HG03039 (cell line): ENCODE measurements around the gene IL1RAPL1.

Source experiments
- ATAC-seq: cut with Tn5 transposase; IDR thresholded peaks from one replicate; pipeline ENCODE4 v1.9.1; 2021; ENCODE audit warnings: mild to moderate bottlenecking, moderate library complexity; ENCODE audit not compliant: unreplicated experiment

IL1RAPL1 gene

GRCh38 chrX:28626515-28626914, 39.3 kb downstream of the IL1RAPL1 start:
- no peak for ATAC-seq

DNA sequence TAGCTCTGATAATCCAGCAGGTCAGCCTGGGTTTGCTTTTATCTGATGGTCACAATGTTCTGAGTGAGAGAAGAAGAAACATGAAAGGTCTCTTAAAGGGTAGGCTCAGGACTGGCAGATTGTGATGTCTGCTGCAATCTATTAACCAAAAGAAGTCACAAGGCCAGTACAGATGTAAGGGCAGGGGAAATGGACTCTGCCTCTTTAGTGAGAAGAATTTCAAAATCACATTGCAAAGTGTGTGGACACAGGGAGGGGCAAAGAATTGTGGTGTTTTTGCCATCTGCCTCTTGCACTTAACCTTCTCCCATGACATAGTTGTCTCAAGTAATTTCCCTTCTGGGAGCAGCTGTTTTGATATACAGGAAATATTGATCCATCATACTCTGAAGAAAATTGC, 40.9 kb downstream of the IL1RAPL1 start:
- no peak for ATAC-seq

DNA sequence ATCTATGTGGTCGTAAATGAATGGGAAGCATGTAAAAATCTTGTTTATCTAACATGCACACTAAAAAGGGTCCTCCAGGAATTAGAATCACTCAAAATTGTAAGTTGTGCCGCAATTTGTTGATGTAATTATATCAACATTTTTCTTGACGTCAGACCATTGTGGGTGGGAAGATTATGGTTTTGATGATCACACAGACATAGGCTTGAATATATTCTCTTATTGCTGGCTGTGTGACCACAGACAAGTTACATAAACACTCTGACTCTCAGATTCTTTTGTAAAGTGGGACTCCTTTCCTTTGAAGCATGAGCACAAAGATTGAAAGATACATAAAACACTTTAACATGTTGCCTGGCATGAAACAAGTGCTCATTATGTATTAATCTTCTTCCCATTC, 51.5 kb downstream of the IL1RAPL1 start:
- no peak for ATAC-seq

GRCh38 chrX:28639451-28639850, 52.2 kb downstream of the IL1RAPL1 start:
- no peak for ATAC-seq

GRCh38 chrX:28649541-28649940, 62.3 kb downstream of the IL1RAPL1 start:
- ATAC-seq = no peak

DNA sequence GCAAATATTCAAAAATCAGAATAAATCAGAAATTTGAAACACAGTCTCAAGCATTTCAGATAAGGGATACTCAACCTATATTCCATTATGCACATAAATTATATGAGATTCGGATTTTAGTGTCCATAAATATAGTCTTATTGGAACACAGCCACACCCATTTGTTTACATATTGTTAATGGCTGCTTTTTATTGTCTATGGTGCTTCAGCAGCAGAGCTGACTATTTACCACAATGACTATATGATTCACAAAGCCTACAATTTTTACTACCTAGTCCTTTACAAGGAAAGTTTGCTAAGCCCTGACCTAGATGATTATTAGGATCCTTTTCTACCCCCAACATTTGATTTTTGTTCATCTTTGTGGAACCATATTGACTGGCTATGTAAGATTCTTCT, 63.9 kb downstream of the IL1RAPL1 start:
- no peak for ATAC-seq

GRCh38 chrX:28659269-28659668, 72.0 kb downstream of the IL1RAPL1 start:
- no peak for ATAC-seq

- ATAC-seq = no peak
Observed at GRCh38 chrX:28665778-28666177, 78.5 kb downstream of the IL1RAPL1 start.

DNA sequence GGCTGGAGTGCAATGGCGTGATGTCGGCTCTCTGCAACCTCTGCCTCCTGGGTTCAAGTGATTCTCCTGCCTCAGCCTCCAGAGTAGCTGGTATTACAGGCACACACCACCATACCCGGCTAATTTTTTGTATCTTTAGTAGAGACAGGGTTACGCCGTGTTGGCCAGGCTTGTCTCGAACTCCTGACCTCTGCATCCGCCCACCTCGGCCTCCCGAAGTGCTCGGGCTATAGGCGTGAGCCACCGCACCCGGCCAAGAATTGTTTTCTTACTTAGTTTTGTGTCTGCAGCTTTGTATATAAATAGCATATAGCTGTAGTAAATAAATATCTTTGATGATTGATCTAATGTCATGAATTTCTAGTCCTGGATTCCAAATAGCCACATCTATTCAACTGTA, 81.1 kb downstream of the IL1RAPL1 start:
- ATAC-seq = no peak

DNA sequence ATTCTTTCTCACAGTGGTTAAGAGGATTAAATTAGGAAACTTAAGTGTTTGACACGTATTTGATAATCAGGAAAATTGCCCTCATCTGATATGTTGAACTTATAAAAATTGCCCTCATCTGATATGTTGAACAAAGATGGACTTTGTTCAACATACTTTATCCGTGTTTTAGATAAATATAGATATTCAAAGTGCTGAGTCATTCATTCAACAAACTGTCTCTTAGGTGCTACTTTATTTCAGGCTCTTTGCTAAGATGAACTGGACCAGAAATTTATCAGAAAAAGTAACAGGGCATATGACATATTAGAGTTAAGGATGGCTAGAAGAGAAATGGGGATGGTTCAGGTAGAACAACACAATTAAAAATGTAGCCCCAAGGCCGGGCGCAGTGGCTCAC, 81.7 kb downstream of the IL1RAPL1 start:
- ATAC-seq = no peak

GRCh38 chrX:28670074-28670473, 82.8 kb downstream of the IL1RAPL1 start:
- no peak for ATAC-seq

DNA sequence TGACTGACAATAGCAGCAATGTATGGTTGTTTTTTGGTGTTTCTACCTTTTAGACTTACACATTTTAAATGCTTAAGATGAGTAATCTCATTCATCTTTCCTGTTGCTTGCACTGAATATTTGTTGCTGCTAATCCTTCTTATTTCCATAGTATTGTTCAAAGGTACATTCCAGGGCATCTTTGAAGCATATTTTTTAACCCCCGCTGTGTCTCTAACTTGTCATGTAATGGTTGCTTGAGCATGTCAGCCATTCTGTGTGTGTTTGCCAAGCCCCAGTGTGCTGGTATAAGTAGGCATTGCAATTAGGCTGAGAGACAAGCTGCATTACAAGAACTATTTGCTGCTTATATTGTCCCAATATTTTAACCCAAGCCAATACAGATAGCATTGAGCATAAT, 87.9 kb downstream of the IL1RAPL1 start:
- no peak for ATAC-seq

DNA sequence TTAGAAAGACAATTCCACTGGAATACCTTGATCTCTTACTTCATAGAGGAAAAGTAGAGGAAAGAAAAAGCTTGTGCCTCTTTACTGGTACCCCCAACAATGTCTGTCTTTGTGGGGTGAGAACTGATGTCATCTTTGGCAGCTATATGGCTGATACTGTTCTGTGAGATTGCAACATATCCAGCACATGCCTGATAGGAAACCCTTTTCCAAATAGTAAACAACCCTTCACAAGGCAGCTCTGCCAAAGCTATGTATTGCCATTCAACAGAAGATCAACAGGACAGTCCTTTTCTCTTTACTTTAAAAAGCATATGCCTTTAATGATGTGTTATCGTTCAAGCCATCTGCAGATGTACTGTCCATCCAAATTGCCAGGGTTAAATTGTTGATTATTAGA, 105.9 kb downstream of the IL1RAPL1 start:
- no peak for ATAC-seq

GRCh38 chrX:28697732-28698131, 110.5 kb downstream of the IL1RAPL1 start:
- ATAC-seq = no peak

DNA sequence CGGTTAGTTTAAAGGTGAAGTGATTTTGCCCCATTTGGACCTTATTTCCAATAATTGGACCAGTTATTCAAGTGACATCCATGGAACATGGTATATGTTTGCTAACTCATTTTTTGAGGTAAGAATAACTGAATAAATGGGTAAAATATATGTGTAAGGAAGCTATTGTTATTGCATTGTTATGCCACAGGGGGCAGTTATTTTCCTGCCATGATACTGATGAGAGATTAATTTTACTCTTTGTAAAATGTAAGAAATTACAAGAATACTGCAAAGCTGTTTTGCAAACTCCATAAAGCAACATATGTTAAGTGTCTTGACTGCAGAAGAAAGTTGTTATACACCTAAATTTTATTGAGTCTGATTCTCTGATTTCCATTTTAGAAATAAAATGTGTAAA, 114.0 kb downstream of the IL1RAPL1 start:
- ATAC-seq = no peak

- ATAC-seq = no peak
Observed at GRCh38 chrX:28706964-28707363, 119.7 kb downstream of the IL1RAPL1 start.

- ATAC-seq = no peak
Observed at GRCh38 chrX:28709421-28709820, 122.2 kb downstream of the IL1RAPL1 start.

DNA sequence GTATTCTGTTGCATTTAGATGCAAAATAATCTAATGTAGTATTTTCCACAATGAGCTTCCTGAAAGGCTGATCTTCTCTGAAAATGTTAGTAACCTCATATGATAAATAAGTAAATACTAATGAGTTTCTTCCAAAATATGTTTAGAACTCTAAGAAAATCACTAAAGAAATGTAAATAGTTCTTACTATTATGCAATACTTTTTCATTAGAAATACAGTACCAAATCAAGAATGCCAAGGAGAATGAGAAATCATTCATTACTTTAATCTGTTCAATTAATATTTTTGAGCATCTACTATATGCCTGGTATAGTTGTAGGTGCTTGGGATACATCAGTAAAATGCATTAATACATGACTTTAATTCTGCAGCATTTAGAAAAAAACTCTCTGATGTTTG, 130.6 kb downstream of the IL1RAPL1 start:
- no peak for ATAC-seq

DNA sequence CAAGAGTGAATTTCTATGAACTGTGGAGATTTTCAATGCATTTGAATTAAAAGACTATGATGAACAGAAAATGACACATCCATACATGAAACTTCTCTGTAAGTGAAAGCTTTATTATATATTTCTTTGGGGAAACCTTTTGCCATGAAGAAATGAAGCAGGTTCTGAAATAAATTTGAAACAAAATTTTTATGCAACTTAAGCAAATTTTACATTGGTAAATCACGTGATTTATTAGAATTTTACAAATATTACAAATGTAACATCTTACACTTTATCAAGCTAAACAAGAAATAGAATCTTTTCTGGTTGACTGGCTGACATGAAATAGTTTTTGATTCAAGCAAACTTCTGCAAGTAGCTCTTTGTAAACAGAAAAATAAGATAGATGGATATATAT, 131.2 kb downstream of the IL1RAPL1 start:
- no peak for ATAC-seq

GRCh38 chrX:28719620-28720019, 132.4 kb downstream of the IL1RAPL1 start:
- ATAC-seq = no peak

- no peak for ATAC-seq
Observed at GRCh38 chrX:28752330-28752729, 165.1 kb downstream of the IL1RAPL1 start.

- ATAC-seq = no peak
Observed at GRCh38 chrX:28756175-28756574, 168.9 kb downstream of the IL1RAPL1 start.

GRCh38 chrX:28756647-28757046, 169.4 kb downstream of the IL1RAPL1 start:
- ATAC-seq = no peak

- no peak for ATAC-seq
Observed at GRCh38 chrX:28757290-28757689, 170.0 kb downstream of the IL1RAPL1 start.
